ENCODE measurements around the gene SUFU.

- TF ChIP-seq CTCF (IDR thresholded peaks at IDR 0.05) (peak; percentile 63), EZH2phosphoT487 (IDR thresholded peaks at IDR 0.05) (no peak), EZH2 (IDR thresholded peaks at IDR 0.05) (no peak)
Measured at GRCh38 chr10:102644646-102645387, 141.0 kb downstream of the SUFU start.
